Measurements from ENCODE around the gene AP1AR.
"Not testable (repeated sequence)": the region's sequence is repeated elsewhere in the genome, so short reads cannot be mapped to it uniquely, and the experiment has no call there.

The AP1AR gene

GRCh38 chr4:112280386-112281056 lies 48.9 kb downstream of the AP1AR start:
- DNase-seq, result no peak

DNA sequence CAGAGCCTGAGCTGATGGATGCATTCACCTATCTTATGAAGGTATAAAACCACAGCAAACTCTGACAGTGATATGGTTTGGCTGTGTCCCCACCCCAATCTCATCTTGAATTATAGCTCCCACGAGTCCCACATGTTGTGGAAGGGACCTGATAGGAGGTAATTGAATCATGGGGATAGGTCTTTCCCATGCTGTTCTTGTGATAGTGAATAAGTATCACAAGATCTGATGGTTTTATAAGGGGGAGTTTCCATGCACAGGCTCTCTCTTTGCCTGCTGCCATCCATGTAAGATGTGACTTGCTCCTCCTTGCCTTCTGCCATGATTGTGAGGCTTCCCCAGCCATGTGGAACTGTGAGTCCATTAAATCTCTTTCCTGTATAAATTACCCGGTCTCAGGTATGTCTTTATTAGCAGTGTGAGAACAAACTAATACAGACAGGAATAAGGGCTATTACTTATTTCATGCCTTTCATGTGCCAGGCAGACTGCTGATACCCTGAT lies 50.4 kb downstream of the AP1AR start:
- DNase-seq, result not testable (repeated sequence)

GRCh38 chr4:112282860-112283667 lies 51.5 kb downstream of the AP1AR start:
- DNase-seq, result no peak

GRCh38 chr4:112284166-112284565 lies 52.6 kb downstream of the AP1AR start:
- no peak for DNase-seq

- no peak for DNase-seq
Observed at GRCh38 chr4:112284662-112285411, 53.2 kb downstream of the AP1AR start.

GRCh38 chr4:112287258-112287989 lies 55.8 kb downstream of the AP1AR start:
- no peak for DNase-seq

DNA sequence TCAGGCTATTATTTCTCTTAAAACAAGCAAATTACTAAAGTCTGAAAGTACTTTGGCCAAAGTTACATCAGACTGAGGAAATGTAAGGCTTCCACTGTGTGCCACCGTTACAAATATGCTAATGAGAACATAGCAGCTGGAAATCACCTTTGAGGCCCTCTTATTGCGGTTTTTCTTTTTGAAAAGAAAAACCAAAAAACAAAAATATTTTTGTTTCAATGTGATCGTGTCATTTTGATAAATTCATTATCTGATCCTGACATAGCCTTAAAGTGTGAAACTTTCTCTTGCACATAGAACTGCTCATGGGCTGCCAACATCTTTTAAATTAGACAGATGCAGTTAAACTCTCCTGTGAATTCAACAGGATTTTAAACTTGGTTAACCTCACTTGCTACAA lies 56.9 kb downstream of the AP1AR start:
- DNase-seq, result no peak

- DNase-seq, result no peak
Observed at GRCh38 chr4:112289407-112290253, 58.0 kb downstream of the AP1AR start.

DNA sequence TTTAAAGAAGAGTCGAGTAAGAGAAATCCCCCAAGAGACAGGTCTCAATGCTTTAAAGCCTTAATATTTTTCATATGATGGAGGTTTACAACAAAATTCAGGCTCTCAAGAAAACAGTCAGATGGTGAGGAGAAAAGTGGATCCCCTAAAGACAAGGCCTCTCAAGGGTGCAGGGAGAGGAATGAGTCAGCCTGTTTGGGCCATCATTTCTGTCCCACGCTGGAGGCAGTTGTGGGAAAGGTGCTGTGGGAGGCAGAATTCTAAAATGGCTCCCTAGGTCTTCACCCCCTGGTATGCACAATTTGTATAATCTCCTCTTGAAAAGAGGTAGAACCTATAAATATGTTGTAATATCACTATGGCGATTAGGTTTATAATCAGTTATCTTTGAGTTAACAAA lies 58.8 kb downstream of the AP1AR start:
- DNase-seq, result no peak

DNA sequence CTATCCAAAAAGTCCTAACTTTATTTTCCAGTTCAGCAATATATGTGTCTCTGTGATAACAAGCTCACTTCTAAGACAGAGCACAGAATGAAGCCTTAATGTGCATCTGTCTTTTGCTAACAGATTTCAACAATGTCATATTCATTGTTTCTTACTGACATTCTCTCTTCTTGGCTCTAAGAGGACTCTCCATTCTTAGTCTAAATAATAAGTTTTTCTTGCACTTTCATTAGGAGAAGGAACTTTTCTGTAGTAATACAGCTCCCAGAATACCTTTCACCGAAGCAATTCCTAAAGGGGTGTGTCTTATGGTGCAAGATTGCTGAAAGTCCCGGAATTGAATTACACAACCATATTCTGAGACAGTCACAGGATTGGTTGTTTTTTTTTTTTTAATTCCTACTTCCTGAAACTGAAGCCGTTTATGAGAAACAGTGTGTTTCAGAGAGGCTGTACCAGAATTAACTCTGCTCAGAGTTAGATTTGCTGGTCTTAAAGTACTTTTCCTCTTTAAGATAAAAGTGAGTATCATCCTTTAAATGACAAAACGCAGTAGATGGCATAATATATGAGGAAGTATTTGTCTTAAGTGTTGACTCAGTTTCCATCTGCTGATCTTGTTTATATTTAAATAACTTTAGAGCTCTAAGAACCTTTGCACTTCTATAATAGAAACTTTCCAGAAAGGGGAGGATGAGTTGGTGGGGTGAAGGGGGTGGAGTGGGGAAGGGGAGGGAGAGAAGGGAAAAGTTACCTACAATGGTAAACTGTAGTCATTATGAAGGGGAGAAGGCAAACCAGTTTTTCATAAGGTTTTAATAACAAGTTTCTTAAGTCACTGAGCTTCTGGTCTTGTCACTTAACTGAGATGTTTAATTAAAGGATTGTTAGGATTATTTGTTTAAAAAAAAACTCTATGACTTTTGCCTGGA lies 65.6 kb downstream of the AP1AR start, which contains the start of gene ALPK1:
ALPK1 (plus strand) TSS at position 421 of the 932 bp plus-strand sequence.
- peak; percentile 53 for DNase-seq

GRCh38 chr4:112299721-112300120 lies 68.1 kb downstream of the AP1AR start:
- no peak for DNase-seq

DNA sequence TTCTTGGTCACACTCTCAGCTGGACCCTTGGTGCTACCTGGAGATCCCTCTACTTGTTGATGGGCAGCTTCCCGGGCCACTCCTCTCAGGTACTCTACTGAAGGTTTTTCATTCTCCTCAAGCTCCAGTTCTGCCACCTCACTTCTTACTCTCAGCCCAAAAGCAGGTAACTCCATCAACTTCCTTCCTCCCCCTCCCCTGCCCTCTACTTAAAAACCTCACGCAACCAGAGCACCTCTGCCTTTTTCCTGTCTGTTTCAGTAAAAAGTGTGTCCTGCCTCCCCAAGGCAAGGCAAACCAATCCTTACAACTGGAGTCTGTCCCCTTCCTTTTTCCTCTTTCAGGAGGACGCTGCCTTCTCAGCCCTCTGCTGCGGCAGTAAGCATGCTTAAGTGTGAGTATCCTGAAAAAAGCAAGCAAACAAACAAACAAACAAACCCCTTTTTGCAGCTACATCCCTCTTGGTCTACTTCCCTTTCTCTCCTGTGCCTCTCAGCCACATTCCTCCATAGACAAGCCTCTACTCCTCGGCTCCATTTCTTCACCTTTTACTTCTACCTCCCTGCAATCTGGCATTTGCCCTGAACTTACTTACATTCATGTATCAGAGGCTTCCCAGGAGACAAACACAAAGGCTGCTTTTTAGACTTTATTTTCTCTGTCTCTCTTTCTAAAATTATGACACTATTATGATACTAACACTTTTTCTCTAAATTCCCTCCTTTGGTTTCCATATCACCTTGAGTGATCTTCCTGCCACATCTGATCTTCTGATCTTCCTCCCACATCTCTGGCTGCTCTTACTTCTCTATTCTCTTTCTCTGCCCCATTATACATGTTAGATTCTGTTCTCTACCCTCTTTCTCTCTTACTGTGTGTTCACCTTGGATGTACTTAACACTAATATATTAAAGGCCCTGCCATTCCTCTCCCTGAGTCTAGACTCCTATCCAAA lies 71.0 kb downstream of the AP1AR start:
- no peak for DNase-seq

GRCh38 chr4:112305477-112305876 lies 73.9 kb downstream of the AP1AR start:
- DNase-seq, result not testable (repeated sequence)

DNA sequence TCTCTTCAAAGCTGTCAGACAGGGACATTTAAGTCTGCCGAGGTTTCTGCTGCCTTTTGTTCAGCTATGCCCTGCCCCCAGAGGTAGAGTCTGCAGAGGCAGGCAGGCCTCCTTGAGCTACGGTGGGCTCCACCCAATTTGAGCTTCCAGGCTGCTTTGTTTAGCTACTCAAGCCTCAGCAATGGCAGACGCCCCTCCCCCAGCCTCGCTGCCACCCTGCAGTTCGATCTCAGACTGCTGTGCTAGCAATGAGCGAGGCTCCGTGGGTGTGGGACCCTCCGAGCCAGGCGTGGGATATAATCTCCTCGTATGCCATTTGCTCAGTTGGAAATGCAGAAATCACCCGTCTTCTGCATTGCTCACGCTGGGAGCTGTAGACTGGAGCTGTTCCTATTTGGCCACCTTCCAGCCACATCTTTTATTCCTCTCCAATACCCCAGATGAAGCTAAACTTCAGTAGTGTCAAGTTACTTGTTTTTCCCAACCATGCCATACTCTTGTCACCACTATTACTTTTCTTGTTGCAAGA lies 77.7 kb downstream of the AP1AR start:
- DNase-seq, result not testable (repeated sequence)

DNA sequence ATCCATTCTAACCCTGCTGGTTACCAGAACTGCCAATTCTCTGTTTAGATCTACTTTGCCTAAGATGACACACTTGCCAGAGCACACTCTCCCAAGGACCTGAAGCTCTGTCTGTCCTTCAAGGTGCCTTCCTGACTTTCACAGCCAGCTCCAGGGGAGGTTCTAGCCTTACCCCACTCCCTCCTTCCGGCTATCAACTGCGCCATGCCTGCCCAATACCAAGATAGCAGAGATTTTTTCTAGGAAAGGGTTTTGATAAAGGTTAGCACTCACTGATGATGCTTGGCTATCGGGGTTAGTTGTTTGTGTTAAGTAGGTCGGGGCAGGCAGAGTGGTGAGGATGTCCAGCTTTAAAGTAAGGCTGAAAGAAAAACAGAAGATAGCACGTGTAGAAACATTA lies 79.9 kb downstream of the AP1AR start:
- no peak for DNase-seq

DNA sequence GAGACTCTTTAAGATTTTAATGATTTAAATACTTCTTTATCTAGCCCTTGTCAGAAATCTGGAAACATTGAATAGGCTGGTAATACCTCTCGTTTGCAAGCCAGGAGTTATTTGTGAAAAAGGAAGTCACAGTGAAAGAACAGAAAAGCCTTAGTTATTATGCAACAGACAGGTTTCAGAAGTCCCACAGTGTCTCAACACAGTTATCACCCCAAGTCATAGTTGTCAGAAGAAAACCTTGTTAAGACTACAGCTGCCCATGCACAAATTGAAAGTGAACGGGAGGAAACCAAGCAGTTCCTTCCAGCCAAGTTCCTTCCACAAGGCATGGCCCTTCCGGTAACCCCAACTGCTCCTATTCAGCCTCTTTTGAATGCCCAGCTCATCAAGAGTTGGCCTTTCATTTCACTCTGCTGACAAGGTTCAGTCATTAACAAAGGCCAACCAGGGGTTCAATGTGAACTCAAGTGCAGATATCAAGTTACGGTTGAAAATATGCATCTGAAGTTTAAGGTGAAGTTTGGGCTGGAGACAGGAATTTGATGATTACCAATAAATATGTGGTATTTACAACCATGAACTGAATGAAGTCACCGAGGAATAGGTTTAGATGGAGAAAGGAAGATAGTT lies 81.1 kb downstream of the AP1AR start:
- no peak for DNase-seq

DNA sequence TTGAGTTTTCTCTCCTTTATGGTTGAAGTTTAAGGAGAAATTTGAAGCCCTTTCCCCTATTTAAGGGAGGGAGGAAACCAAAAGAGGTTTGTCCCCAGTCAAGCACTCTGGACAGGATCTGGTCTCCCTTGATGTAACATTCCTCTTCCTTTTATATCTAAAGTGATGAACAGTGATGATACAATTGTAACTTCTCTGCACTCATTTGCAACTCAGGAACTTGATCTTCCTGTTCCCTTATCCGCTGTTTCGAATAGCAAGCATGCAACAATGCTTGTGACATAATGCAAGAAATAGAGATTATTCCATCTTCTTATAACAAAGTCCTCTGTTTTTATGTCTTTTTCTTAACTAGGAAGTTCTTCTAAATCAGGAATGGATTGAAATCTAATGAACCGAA lies 83.9 kb downstream of the AP1AR start:
- no peak for DNase-seq

DNA sequence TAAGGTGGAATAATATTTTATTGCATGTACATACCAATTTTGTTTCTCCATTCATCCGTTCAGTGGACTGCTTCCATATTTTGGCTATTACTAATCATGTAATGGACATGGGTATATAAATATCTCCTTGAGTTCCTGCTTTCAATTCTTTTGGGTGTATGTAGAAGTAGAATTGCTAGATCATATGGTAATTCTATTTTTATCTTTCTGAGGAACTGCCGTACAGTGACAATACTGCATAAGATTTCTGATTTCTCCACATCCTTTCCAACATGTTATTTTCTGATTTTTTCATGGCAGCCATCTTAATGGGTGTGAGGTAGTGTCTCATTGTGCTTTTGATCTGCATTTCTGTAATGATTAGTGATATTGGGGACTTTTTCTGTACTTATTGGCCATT lies 84.8 kb downstream of the AP1AR start:
- DNase-seq, result no peak
